ENCODE results near the gene CSTF1.
"Not testable (repeated sequence)": the region's sequence is repeated elsewhere in the genome, so short reads cannot be mapped to it uniquely, and the experiment has no call there.

GRCh38 chr20:56411287-56411686, 18.8 kb downstream of the CSTF1 start:
- TF ChIP-seq, protein P1, sequence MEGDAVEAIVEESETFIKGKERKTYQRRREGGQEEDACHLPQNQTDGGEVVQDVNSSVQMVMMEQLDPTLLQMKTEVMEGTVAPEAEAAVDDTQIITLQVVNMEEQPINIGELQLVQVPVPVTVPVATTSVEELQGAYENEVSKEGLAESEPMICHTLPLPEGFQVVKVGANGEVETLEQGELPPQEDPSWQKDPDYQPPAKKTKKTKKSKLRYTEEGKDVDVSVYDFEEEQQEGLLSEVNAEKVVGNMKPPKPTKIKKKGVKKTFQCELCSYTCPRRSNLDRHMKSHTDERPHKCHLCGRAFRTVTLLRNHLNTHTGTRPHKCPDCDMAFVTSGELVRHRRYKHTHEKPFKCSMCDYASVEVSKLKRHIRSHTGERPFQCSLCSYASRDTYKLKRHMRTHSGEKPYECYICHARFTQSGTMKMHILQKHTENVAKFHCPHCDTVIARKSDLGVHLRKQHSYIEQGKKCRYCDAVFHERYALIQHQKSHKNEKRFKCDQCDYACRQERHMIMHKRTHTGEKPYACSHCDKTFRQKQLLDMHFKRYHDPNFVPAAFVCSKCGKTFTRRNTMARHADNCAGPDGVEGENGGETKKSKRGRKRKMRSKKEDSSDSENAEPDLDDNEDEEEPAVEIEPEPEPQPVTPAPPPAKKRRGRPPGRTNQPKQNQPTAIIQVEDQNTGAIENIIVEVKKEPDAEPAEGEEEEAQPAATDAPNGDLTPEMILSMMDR (IDR thresholded peaks at IDR 0.05; ENCODE audit: low read length), result not testable (repeated sequence)
- TF ChIP-seq EZH2 (optimal IDR thresholded peaks at IDR 0.05; ENCODE audit: low read depth, low read length), result not testable (repeated sequence)

Data from MM.1S (cell line).